ENCODE measurements around the gene SPTBN4.

The SPTBN4 gene

DNA sequence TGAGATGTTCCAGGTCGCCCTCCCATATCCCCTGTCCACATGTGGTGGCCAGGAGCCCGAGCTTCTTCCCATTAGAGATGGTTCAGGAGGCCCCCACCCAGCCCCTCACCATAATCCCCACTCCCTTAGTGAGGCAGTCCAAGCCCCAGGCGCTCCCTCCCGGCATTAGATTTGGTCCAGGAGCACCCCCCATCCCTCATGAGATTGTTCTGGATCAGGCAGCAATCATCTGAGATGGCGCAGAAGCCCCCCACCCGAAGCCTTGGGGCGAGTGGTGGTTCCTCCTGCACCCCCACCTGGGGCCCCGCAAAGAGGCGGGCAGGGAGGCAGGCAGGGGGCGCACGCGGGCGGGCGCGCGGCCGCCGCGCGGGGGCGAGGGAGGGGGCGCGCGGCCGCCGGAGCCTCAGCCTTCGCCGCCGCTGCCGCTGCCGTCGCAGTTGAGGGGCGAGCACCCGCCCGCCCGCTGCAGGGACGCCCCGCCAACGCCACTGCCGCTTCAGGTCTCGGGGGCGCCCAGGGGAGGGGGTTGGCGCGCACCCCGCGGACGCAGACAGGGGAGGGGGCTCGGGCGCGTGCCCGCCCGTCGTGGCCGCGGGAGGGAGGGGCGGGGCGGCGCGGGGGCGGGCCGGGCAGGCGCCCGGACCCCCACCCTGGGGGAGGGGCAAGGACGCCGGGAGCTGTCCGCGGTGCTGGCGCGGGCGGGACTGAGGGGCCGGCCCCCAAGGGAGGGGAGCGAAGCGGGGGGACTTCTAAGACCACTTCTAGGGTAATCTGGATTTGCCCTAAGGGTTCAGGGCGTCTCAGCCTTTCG lies 63.5 kb downstream of the SPTBN4 start (continued):
- TF ChIP-seq, protein P1, sequence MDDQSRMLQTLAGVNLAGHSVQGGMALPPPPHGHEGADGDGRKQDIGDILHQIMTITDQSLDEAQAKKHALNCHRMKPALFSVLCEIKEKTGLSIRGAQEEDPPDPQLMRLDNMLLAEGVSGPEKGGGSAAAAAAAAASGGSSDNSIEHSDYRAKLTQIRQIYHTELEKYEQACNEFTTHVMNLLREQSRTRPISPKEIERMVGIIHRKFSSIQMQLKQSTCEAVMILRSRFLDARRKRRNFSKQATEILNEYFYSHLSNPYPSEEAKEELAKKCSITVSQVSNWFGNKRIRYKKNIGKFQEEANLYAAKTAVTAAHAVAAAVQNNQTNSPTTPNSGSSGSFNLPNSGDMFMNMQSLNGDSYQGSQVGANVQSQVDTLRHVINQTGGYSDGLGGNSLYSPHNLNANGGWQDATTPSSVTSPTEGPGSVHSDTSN (CRISPR knock-in tag; IDR thresholded peaks at IDR 0.05) = no peak
- TF ChIP-seq ZNF211 (tag by site-specific recombination; IDR thresholded peaks at IDR 0.05; ENCODE audit: low read depth) (no peak), KLF9 (tag by site-specific recombination; IDR thresholded peaks at IDR 0.05; ENCODE audit: low read depth) (peak; percentile 54), ZNF777 (tag by site-specific recombination; IDR thresholded peaks at IDR 0.05; ENCODE audit: borderline replicate concordance) (peak; percentile 26; the same call in 1 of the 2 replicates), ZNF76 (tag by site-specific recombination; IDR thresholded peaks at IDR 0.05; ENCODE audit: borderline replicate concordance, low read depth) (no peak), KLF16 (tag by site-specific recombination; IDR thresholded peaks at IDR 0.05) (0 out of 2 replicates have a peak, but pooled peaks have one; percentile 55), ZNF623 (tag by site-specific recombination; IDR thresholded peaks at IDR 0.05) (no peak), ZBTB17 (tag by site-specific recombination; IDR thresholded peaks at IDR 0.05) (no peak), ZNF10 (tag by site-specific recombination; IDR thresholded peaks at IDR 0.05) (no peak), MEIS1 (CRISPR knock-in tag; IDR thresholded peaks at IDR 0.05; ENCODE audit: borderline replicate concordance) (no peak), ZIC2 (tag by site-specific recombination; IDR thresholded peaks at IDR 0.05) (peak; percentile 26; the same call in 1 of the 2 replicates)
- TF ChIP-seq, protein P2, sequence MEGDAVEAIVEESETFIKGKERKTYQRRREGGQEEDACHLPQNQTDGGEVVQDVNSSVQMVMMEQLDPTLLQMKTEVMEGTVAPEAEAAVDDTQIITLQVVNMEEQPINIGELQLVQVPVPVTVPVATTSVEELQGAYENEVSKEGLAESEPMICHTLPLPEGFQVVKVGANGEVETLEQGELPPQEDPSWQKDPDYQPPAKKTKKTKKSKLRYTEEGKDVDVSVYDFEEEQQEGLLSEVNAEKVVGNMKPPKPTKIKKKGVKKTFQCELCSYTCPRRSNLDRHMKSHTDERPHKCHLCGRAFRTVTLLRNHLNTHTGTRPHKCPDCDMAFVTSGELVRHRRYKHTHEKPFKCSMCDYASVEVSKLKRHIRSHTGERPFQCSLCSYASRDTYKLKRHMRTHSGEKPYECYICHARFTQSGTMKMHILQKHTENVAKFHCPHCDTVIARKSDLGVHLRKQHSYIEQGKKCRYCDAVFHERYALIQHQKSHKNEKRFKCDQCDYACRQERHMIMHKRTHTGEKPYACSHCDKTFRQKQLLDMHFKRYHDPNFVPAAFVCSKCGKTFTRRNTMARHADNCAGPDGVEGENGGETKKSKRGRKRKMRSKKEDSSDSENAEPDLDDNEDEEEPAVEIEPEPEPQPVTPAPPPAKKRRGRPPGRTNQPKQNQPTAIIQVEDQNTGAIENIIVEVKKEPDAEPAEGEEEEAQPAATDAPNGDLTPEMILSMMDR (tag by site-specific recombination; IDR thresholded peaks at IDR 0.05) = peak; percentile 59

DNA sequence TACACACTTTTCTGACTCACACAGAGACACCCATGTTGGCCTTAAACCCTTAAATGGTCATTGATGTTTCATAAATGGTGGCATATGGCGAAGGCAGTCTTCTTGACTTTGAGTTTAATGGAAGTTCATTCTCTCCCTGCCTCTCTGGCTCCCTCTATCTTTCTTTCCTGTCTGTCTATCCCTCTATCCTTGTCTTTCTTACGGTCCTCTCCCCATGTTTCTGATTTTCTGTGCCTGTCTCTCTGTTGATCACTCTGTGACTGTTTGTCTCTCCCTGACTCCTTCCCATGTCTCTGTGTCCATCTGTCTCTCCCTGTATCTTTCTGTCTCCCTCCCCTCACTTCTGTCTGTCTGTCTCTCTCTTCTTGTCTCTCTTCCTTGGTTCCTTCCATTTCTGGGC lies 66.7 kb downstream of the SPTBN4 start:
- H3K4me1 ChIP-seq (ENCODE audit: control insufficient read depth, insufficient read depth, low read length) = peaks cover 17% of the 10 kb centered on the region
- H3K4me3 ChIP-seq (ENCODE audit: low read depth, low read length) = no peak overlapping the region
- POLR2A ChIA-PET = interaction anchor here (1.0 kb wide), 1 partner anchor 65 kb away, joined by 3 read pairs; no protein-coding TSS in a partner anchor
- no peaks in the 10 kb centered on the region for H3K9me3 ChIP-seq (ENCODE audit: control insufficient read depth, insufficient read depth, low read depth, low read length)
- H3K27ac ChIP-seq (ENCODE audit: extremely low read depth, low read depth, low read length) = no peak overlapping the region
- H3K36me3 ChIP-seq (ENCODE audit: control insufficient read depth in 2 of 2, insufficient read depth in 1 of 2, low read length in 2 of 2) = peaks cover 0 to 3% of the 10 kb centered on the region in 2 experiments; a peak in 2 of 3 replicates
- CTCF ChIA-PET = interaction anchor here (0.7 to 13.3 kb wide), 11 partner anchors 10 to 107 kb away, joined by 3 to 259 read pairs (median 16); partner anchors contain the start of gene LTBP4
- TF ChIP-seq, protein P3, sequence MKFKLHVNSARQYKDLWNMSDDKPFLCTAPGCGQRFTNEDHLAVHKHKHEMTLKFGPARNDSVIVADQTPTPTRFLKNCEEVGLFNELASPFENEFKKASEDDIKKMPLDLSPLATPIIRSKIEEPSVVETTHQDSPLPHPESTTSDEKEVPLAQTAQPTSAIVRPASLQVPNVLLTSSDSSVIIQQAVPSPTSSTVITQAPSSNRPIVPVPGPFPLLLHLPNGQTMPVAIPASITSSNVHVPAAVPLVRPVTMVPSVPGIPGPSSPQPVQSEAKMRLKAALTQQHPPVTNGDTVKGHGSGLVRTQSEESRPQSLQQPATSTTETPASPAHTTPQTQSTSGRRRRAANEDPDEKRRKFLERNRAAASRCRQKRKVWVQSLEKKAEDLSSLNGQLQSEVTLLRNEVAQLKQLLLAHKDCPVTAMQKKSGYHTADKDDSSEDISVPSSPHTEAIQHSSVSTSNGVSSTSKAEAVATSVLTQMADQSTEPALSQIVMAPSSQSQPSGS (tag by site-specific recombination; IDR thresholded peaks at IDR 0.05; ENCODE audit: low read depth) = no peak
- TF ChIP-seq KLF16 (tag by site-specific recombination; IDR thresholded peaks at IDR 0.05) = 0 out of 2 replicates have a peak, but pooled peaks have one; percentile 22
- TF ChIP-seq ZNF747 (tag by site-specific recombination; IDR thresholded peaks at IDR 0.05) = 0 out of 2 replicates have a peak, but pooled peaks have one; percentile 19
- no peak for TF ChIP-seq ZNF292 (tag by site-specific recombination; IDR thresholded peaks at IDR 0.05; ENCODE audit: borderline replicate concordance, low read depth)
- no peak for TF ChIP-seq ZNF302 (tag by site-specific recombination; IDR thresholded peaks at IDR 0.05; ENCODE audit: low read depth)
- no peak for TF ChIP-seq ZNF266 (tag by site-specific recombination; IDR thresholded peaks at IDR 0.05; ENCODE audit: low read depth)
- no peak for TF ChIP-seq HOXA7 (CRISPR knock-in tag; IDR thresholded peaks at IDR 0.05; ENCODE audit: borderline replicate concordance)
- TF ChIP-seq ZNF433 (tag by site-specific recombination; IDR thresholded peaks at IDR 0.05; ENCODE audit: low read depth) = no peak
- TF ChIP-seq, protein P2 (tag by site-specific recombination; IDR thresholded peaks at IDR 0.05) = 0 out of 2 replicates have a peak, but pooled peaks have one; percentile 6
- TF ChIP-seq GLI2 (tag by site-specific recombination; IDR thresholded peaks at IDR 0.05; ENCODE audit: borderline replicate concordance, low read depth) = no peak
- peak; percentile 90 for TF ChIP-seq ZNF366 (tag by site-specific recombination; conservative IDR thresholded peaks at IDR 0.05)
- TF ChIP-seq ZNF776 (tag by site-specific recombination; IDR thresholded peaks at IDR 0.05; ENCODE audit: borderline replicate concordance) = peak; percentile 52; the same call in 1 of the 2 replicates
- TF ChIP-seq ZNF112 (tag by site-specific recombination; IDR thresholded peaks at IDR 0.05) = peak; percentile 37; the same call in 1 of the 2 replicates
- TF ChIP-seq, protein P4, sequence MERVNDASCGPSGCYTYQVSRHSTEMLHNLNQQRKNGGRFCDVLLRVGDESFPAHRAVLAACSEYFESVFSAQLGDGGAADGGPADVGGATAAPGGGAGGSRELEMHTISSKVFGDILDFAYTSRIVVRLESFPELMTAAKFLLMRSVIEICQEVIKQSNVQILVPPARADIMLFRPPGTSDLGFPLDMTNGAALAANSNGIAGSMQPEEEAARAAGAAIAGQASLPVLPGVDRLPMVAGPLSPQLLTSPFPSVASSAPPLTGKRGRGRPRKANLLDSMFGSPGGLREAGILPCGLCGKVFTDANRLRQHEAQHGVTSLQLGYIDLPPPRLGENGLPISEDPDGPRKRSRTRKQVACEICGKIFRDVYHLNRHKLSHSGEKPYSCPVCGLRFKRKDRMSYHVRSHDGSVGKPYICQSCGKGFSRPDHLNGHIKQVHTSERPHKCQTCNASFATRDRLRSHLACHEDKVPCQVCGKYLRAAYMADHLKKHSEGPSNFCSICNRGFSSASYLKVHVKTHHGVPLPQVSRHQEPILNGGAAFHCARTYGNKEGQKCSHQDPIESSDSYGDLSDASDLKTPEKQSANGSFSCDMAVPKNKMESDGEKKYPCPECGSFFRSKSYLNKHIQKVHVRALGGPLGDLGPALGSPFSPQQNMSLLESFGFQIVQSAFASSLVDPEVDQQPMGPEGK (tag by site-specific recombination; IDR thresholded peaks at IDR 0.05) = no peak
- TF ChIP-seq, protein P5, sequence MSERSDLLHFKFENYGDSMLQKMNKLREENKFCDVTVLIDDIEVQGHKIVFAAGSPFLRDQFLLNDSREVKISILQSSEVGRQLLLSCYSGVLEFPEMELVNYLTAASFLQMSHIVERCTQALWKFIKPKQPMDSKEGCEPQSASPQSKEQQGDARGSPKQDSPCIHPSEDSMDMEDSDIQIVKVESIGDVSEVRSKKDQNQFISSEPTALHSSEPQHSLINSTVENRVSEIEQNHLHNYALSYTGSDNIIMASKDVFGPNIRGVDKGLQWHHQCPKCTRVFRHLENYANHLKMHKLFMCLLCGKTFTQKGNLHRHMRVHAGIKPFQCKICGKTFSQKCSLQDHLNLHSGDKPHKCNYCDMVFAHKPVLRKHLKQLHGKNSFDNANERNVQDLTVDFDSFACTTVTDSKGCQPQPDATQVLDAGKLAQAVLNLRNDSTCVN (tag by site-specific recombination; optimal IDR thresholded peaks at IDR 0.05) = no peak

Measured in HEK293 (cell line).